Retinal pigment epithelial cell (primary cell): Measurements from ENCODE around the gene ZFAND6.

Experiments
- DNase-seq: peaks from one replicate; pipeline ENCODE4 v3.0.0-alpha.2; 2010; ENCODE audit warnings: low read depth
- H3K4me3 ChIP-seq: 2 replicates; pipeline ENCODE4 v1.5.1; 2011; ENCODE audit warnings: mild to moderate bottlenecking, low read length, control low read depth, moderate library complexity
- TF ChIP-seq, protein P1 (sequence below): conservative IDR thresholded peaks from 2 replicates; pipeline ENCODE4 v1.5.1; 2011; ENCODE audit warnings: low read depth, low read length, control low read depth, inconsistent platforms

The ZFAND6 gene

DNA sequence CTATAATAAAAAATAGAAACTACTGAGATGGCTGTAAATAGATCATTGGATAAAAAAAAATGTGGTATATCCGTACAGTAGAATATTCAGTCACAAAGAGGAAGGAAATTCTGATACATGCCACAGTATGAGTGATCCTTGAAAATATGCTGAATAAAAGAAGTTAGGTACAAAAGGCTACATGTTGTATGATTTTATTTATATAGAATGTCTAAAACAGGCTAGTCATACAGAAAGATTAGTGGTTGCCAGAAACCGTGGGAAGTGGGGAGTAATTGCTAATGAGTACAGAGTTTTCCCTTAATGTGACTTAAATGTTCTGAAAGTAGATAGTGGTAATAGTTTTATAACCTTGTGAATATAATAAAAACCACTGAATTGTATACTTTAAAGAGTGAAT, 68.4 kb downstream of the ZFAND6 start:
- no peak for DNase-seq
- TF ChIP-seq, protein P1, sequence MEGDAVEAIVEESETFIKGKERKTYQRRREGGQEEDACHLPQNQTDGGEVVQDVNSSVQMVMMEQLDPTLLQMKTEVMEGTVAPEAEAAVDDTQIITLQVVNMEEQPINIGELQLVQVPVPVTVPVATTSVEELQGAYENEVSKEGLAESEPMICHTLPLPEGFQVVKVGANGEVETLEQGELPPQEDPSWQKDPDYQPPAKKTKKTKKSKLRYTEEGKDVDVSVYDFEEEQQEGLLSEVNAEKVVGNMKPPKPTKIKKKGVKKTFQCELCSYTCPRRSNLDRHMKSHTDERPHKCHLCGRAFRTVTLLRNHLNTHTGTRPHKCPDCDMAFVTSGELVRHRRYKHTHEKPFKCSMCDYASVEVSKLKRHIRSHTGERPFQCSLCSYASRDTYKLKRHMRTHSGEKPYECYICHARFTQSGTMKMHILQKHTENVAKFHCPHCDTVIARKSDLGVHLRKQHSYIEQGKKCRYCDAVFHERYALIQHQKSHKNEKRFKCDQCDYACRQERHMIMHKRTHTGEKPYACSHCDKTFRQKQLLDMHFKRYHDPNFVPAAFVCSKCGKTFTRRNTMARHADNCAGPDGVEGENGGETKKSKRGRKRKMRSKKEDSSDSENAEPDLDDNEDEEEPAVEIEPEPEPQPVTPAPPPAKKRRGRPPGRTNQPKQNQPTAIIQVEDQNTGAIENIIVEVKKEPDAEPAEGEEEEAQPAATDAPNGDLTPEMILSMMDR, result no peak
- no peak overlapping the region for H3K4me3 ChIP-seq

DNA sequence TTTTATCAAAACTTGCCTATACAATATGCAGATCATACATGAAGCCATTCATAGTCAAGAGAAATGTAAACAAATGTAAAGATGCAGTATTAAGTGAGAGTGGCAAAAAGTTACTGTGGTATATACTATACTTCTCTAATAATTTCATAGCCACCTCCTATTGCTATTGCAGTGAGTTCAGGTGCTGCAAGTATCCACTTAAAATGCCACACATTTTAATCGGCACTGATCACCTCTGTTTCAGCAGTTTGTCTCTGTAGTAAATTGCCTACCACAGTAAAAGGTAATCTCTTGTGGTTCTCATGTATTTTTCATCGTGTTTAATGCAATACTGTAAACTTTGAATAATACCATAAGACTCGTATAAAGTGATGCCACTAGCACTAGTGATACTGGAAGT, 72.9 kb downstream of the ZFAND6 start:
- DNase-seq, result no peak
- no peak overlapping the region for H3K4me3 ChIP-seq
- TF ChIP-seq, protein P1, result no peak

DNA sequence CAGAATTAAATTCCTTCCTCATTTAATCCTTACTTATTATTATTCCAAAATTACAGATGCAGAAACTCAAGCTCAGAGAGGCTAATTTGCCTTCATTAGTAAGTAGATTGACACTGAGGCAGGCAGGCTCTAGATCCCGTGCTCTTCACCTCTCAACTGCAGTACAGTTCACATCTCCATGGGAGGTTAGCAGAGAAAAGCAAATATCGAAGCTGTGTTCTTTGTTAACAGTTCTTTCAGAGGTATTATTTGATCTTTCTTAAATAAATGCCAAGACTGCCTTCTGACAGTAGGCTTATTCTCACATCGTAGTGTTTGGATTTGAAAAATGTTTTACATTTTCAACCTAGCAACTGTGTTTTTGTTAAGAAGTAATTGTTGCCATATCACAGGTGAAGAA, 77.4 kb downstream of the ZFAND6 start:
- TF ChIP-seq, protein P1, result no peak
- no peak for DNase-seq
- H3K4me3 ChIP-seq, result no peak overlapping the region

GRCh38 chr15:80138961-80139360, 79.5 kb downstream of the ZFAND6 start:
- no peak overlapping the region for H3K4me3 ChIP-seq
- TF ChIP-seq, protein P1, result no peak
- DNase-seq, result no peak

DNA sequence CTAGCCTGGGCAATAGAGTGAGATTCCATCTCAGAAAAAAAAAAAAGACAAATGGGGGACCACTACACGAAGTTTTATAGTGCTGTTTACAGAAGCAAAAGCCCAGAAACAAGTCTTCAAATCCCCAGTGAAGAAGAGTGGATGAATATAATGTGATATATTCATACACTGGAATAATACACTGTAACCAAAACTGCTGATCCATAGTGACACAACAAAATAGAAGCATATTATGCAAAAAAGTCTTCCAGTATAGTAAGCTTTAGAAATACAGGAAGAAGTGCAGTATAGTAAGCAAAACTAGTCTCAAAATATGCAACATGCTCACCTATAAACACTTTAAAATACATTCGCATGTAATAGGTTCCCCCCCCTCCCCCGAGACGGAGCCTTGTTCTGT, 81.4 kb downstream of the ZFAND6 start:
- TF ChIP-seq, protein P1, result no peak
- no peak for DNase-seq

GRCh38 chr15:80141916-80142598, 82.6 kb downstream of the ZFAND6 start:
- no peak overlapping the region for H3K4me3 ChIP-seq
- no peak for DNase-seq
- TF ChIP-seq, protein P1, result no peak

More for the DNA sequence above, 81.4 kb downstream of the ZFAND6 start:
- no peak overlapping the region for H3K4me3 ChIP-seq

GRCh38 chr15:80142646-80143045, 83.2 kb downstream of the ZFAND6 start:
- H3K4me3 ChIP-seq, result no peak overlapping the region
- TF ChIP-seq, protein P1, result no peak
- DNase-seq, result no peak
